Keratinocyte (primary cell): ENCODE measurements around the gene UBE2R2. TPM values are rescaled to one million over a fixed set of nuclear protein-coding genes. Genes with fewer than 3 reads are reported as not detected.

ENCODE experiments used
- DNase-seq: peaks from one replicate; pipeline ENCODE4 v3.0.0-alpha.2; 2011; ENCODE audit warnings: low read depth, missing footprints, low spot score
- FAIRE-seq: peaks from 2 replicates; lab custom pipeline; 2011; peaks lifted over from hg19 to GRCh38; lab: Jason Lieb, UNC
- H2AFZ ChIP-seq: 2 replicates; pipeline ENCODE4 v1.6.0; 2012; ENCODE audit warnings: low read length, control low read depth, inconsistent platforms; ENCODE audit not compliant: control insufficient read depth
- H3K27ac ChIP-seq: 2 replicates; pipeline ENCODE4 v1.5.1; 2011; ENCODE audit warnings: low read length; ENCODE audit not compliant: control insufficient read depth, insufficient read depth
- H3K27me3 ChIP-seq: 3 replicates; pipeline ENCODE4 v1.6.0; 2011; ENCODE audit warnings: low read length; ENCODE audit not compliant: control insufficient read depth, insufficient read depth; ENCODE audit errors: extremely low read depth
- H3K36me3 ChIP-seq, 2 experiments: 2 replicates in 1 of 2; 3 replicates in 1 of 2; pipeline ENCODE4 v1.5.1; 2011; ENCODE audit warnings: low read length in 2 of 2, mild to moderate bottlenecking in 1 of 2; ENCODE audit not compliant: control insufficient read depth in 2 of 2, insufficient read depth in 2 of 2; ENCODE audit errors: extremely low read depth in 1 of 2
- H3K4me1 ChIP-seq: 3 replicates; pipeline ENCODE4 v1.5.1; 2011; ENCODE audit warnings: low read length; ENCODE audit not compliant: control insufficient read depth, insufficient read depth; ENCODE audit errors: extremely low read depth
- H3K4me2 ChIP-seq: 3 replicates; pipeline ENCODE4 v1.6.0; 2011; ENCODE audit warnings: low read depth, low read length; ENCODE audit not compliant: control insufficient read depth, insufficient read depth; ENCODE audit errors: extremely low read depth
- H3K4me3 ChIP-seq, 3 experiments: fragments of 200-600 bp in 1 of 3; sonication (generic) in 1 of 3; 2 replicates in 2 of 3; 3 replicates in 1 of 3; pipeline ENCODE4 v1.5.1; 2011 to 2016; ENCODE audit warnings: low read length in 3 of 3, mild to moderate bottlenecking in 3 of 3, control low read depth in 2 of 3, inconsistent platforms in 1 of 3, low read depth in 1 of 3, mixed read lengths in 1 of 3, mixed run types in 1 of 3, moderate library complexity in 1 of 3; ENCODE audit not compliant: control insufficient read depth in 2 of 3, insufficient read depth in 2 of 3; ENCODE audit errors: extremely low read depth in 1 of 3
- H3K79me2 ChIP-seq: 2 replicates; pipeline ENCODE4 v1.6.0; 2012; ENCODE audit warnings: low read length; ENCODE audit not compliant: control insufficient read depth, insufficient read depth
- H3K9ac ChIP-seq: 3 replicates; pipeline ENCODE4 v1.6.0; 2011; ENCODE audit warnings: low read length; ENCODE audit not compliant: control insufficient read depth, insufficient read depth; ENCODE audit errors: extremely low read depth
- H3K9me1 ChIP-seq: 3 replicates; pipeline ENCODE4 v1.6.0; 2011; ENCODE audit warnings: low read length; ENCODE audit not compliant: control insufficient read depth, insufficient read depth; ENCODE audit errors: extremely low read depth
- H3K9me3 ChIP-seq: 2 replicates; pipeline ENCODE4 v1.5.1; 2012; ENCODE audit warnings: low read depth, low read length; ENCODE audit not compliant: control insufficient read depth
- H4K20me1 ChIP-seq: 3 replicates; pipeline ENCODE4 v1.6.0; 2011; ENCODE audit warnings: low read length; ENCODE audit not compliant: control insufficient read depth, insufficient read depth; ENCODE audit errors: extremely low read depth
- CTCF ChIP-seq, 3 experiments: IDR thresholded peaks in 1 of 3; conservative IDR thresholded peaks in 1 of 3; optimal IDR thresholded peaks in 1 of 3; 2 replicates in 2 of 3; 3 replicates in 1 of 3; pipeline versions ENCODE3 to v1.5.1; 2011; ENCODE audit warnings: low read length in 3 of 3, mild to moderate bottlenecking in 3 of 3, moderate library complexity in 2 of 3, control low read depth in 1 of 3, inconsistent platforms in 1 of 3; ENCODE audit not compliant: insufficient read depth in 2 of 3; ENCODE audit errors: extremely low read depth in 1 of 3
- EZH2 ChIP-seq: IDR thresholded peaks from one replicate; pipeline ENCODE4 v1.6.1; 2012; ENCODE audit warnings: inconsistent platforms, mild to moderate bottlenecking, low read length, moderate library complexity
- dilution Hi-C: fragments of 300-500 bp; cut with MboI; formaldehyde crosslinking; loops from one replicate; pipeline ENCODE4 v1.7.0; 2020; ENCODE audit warnings: low sequenced_read_pairs; ENCODE audit not compliant: extremely low pct_ligation_motif_present
- polyA plus RNA-seq, 5 experiments: library from polyadenylated mRNA; depleted of rRNA in 3 of 5; stranded (reverse) in 3 of 5; stranded (forward) in 1 of 5; unstranded in 1 of 5; fragments of >200 nt; gene quantifications; 1 replicate in 1 of 5; 2 replicates in 3 of 5; 3 replicates in 1 of 5; pipeline versions ENCODE4 v1.2.1 to v1.2.3, GENCODE V29; 2011 to 2012; ENCODE audit warnings: missing spikeins in 2 of 5, low read depth in 1 of 5, low replicate concordance in 1 of 5

Gene UBE2R2
- polyA plus RNA-seq, 1 donor (not counting 4 experiments of a cell fraction or from before 2014, with no cell fraction given) = 20.5 TPM

- TF ChIP-seq EZH2 = no peak
- TF ChIP-seq CTCF (optimal IDR thresholded peaks at IDR 0.05 in 1 of 3, IDR thresholded peaks at IDR 0.05 in 1 of 3, conservative IDR thresholded peaks at IDR 0.05 in 1 of 3; ENCODE audit: extremely low read depth in 1 of 3, insufficient read depth in 2 of 3, low read length in 3 of 3) = no peak
- H3K4me2 ChIP-seq = no peak overlapping the region
- H2AFZ ChIP-seq = no peak overlapping the region
- H3K9ac ChIP-seq = no peak overlapping the region
- dilution Hi-C loops = no loop called here
- no peaks in the 10 kb centered on the region for H3K27me3 ChIP-seq
- H3K36me3 ChIP-seq = peaks cover 3 to 6% of the 10 kb centered on the region in 2 experiments
- no peaks in the 10 kb centered on the region for H3K79me2 ChIP-seq
- no peaks in the 10 kb centered on the region for H4K20me1 ChIP-seq
- no peak overlapping the region for H3K27ac ChIP-seq
- no peaks in the 10 kb centered on the region for H3K9me1 ChIP-seq
- no peak overlapping the region for H3K4me3 ChIP-seq
- no peaks in the 10 kb centered on the region for H3K9me3 ChIP-seq
- H3K4me1 ChIP-seq = peaks cover 2% of the 10 kb centered on the region
- FAIRE-seq (no peak), DNase-seq (no peak)
Observed at GRCh38 chr9:33798545-33798944, 18.4 kb upstream of the UBE2R2 start.

GRCh38 chr9:33799928-33800704 is 16.8 kb upstream of the UBE2R2 start:
- H3K4me3 ChIP-seq = no peak overlapping the region
- peaks cover 3 to 6% of the 10 kb centered on the region in 2 experiments for H3K36me3 ChIP-seq
- no peaks in the 10 kb centered on the region for H3K27me3 ChIP-seq
- no peaks in the 10 kb centered on the region for H3K9me1 ChIP-seq
- H3K9me3 ChIP-seq = no peaks in the 10 kb centered on the region
- DNase-seq = no peak
- no peak overlapping the region for H3K9ac ChIP-seq
- no peaks in the 10 kb centered on the region for H3K79me2 ChIP-seq
- FAIRE-seq = no peak
- H4K20me1 ChIP-seq = no peaks in the 10 kb centered on the region
- H3K4me1 ChIP-seq = peaks cover 2% of the 10 kb centered on the region
- dilution Hi-C loops = no loop called here
- no peak overlapping the region for H3K4me2 ChIP-seq
- TF ChIP-seq EZH2 (no peak), CTCF (optimal IDR thresholded peaks at IDR 0.05 in 1 of 3, IDR thresholded peaks at IDR 0.05 in 1 of 3, conservative IDR thresholded peaks at IDR 0.05 in 1 of 3; ENCODE audit: extremely low read depth in 1 of 3, insufficient read depth in 2 of 3, low read length in 3 of 3) (no peak)
- no peak overlapping the region for H2AFZ ChIP-seq
- H3K27ac ChIP-seq = no peak overlapping the region
